DMS114 treated with DMSO at 0.1 percent for 48 hours (cell line): ENCODE data around the gene SSR4.
"Not testable (repeated sequence)": the region's sequence is repeated elsewhere in the genome, so short reads cannot be mapped to it uniquely, and the experiment has no call there.

Experiments used
- DNase-seq: peaks from one replicate; lab custom pipeline; 2025; ENCODE audit not compliant: unreplicated experiment; lab: John Stamatoyannopoulos, UW

The SSR4 gene

GRCh38 chrX:153803211-153804099 is 9.0 kb downstream of the SSR4 start:
- no peak for DNase-seq

GRCh38 chrX:153804100-153804595 is 9.7 kb downstream of the SSR4 start:
- DNase-seq = no peak

- no peak for DNase-seq
Measured at GRCh38 chrX:153804621-153805020, 10.2 kb downstream of the SSR4 start.

- no peak for DNase-seq
Measured at GRCh38 chrX:153805436-153805835, 11.0 kb downstream of the SSR4 start.

- DNase-seq = no peak
Measured at GRCh38 chrX:153806999-153807575, 12.6 kb downstream of the SSR4 start.

- DNase-seq = no peak
Measured at GRCh38 chrX:153807976-153808375, 13.5 kb downstream of the SSR4 start.

- no peak for DNase-seq
Measured at GRCh38 chrX:153812220-153812619, 17.8 kb downstream of the SSR4 start.

GRCh38 chrX:153813161-153813560 is 18.7 kb downstream of the SSR4 start:
- DNase-seq = no peak

- no peak for DNase-seq
Measured at GRCh38 chrX:153814591-153815315, 20.3 kb downstream of the SSR4 start.

- peak; percentile 1 for DNase-seq
Measured at GRCh38 chrX:153816831-153817690, 22.6 kb downstream of the SSR4 start.

- not testable (repeated sequence) for DNase-seq
Measured at GRCh38 chrX:153818064-153818463, 23.6 kb downstream of the SSR4 start.

- peak; percentile 9 for DNase-seq
Measured at GRCh38 chrX:153818571-153819383, 24.3 kb downstream of the SSR4 start.

- no peak for DNase-seq
Measured at GRCh38 chrX:153819384-153820040, 25.0 kb downstream of the SSR4 start.

- no peak for DNase-seq
Measured at GRCh38 chrX:153820601-153821000, 26.1 kb downstream of the SSR4 start.

- DNase-seq = no peak
Measured at GRCh38 chrX:153821066-153821465, 26.6 kb downstream of the SSR4 start.

GRCh38 chrX:153824348-153824747 is 29.9 kb downstream of the SSR4 start:
- no peak for DNase-seq

- DNase-seq = no peak
Measured at GRCh38 chrX:153825042-153825441, 30.6 kb downstream of the SSR4 start.

GRCh38 chrX:153827016-153827415 is 32.5 kb downstream of the SSR4 start:
- no peak for DNase-seq

- DNase-seq = no peak
Measured at GRCh38 chrX:153827903-153828302, 33.4 kb downstream of the SSR4 start.
